GM21390 (cell line): ENCODE results near the gene TUBA4A.

Experiments used
- ATAC-seq: cut with Tn5 transposase; IDR thresholded peaks from one replicate; pipeline ENCODE4 v1.9.1; 2021; ENCODE audit not compliant: unreplicated experiment

The TUBA4A gene

GRCh38 chr2:219253753-219254589, at the start of gene TUBA4A:
TSS of gene TUBA4A (minus strand) at chr2:219253918. CDS start at chr2:219253858, 60 bp downstream.
- peak; percentile 49 for ATAC-seq

GRCh38 chr2:219302412-219302968, 48.8 kb upstream of the TUBA4A start:
- ATAC-seq = no peak

- no peak for ATAC-seq
Observed at GRCh38 chr2:219300022-219300421, 46.3 kb upstream of the TUBA4A start.

GRCh38 chr2:219299372-219299760, 45.6 kb upstream of the TUBA4A start:
- no peak for ATAC-seq

- peak; percentile 46 for ATAC-seq
Observed at GRCh38 chr2:219298759-219299371, 45.1 kb upstream of the TUBA4A start.

- ATAC-seq = no peak
Observed at GRCh38 chr2:219297766-219298456, 44.2 kb upstream of the TUBA4A start.

- ATAC-seq = no peak
Observed at GRCh38 chr2:219296631-219297391, 43.1 kb upstream of the TUBA4A start.

- ATAC-seq = no peak
Observed at GRCh38 chr2:219296142-219296541, 42.4 kb upstream of the TUBA4A start.

GRCh38 chr2:219294356-219295351, 40.9 kb upstream of the TUBA4A start:
- peak; percentile 90 for ATAC-seq

- ATAC-seq = no peak
Observed at GRCh38 chr2:219293736-219294231, 40.1 kb upstream of the TUBA4A start.

- no peak for ATAC-seq
Observed at GRCh38 chr2:219292616-219293015, 38.9 kb upstream of the TUBA4A start.

- ATAC-seq = no peak
Observed at GRCh38 chr2:219291910-219292490, 38.3 kb upstream of the TUBA4A start.

- ATAC-seq = no peak
Observed at GRCh38 chr2:219291394-219291793, 37.7 kb upstream of the TUBA4A start.

GRCh38 chr2:219290381-219291171, 36.9 kb upstream of the TUBA4A start:
- ATAC-seq = no peak

GRCh38 chr2:219289537-219290361, 36.0 kb upstream of the TUBA4A start:
- no peak for ATAC-seq

GRCh38 chr2:219289195-219289536, 35.4 kb upstream of the TUBA4A start:
- no peak for ATAC-seq

- no peak for ATAC-seq
Observed at GRCh38 chr2:219287580-219288265, 34.0 kb upstream of the TUBA4A start.
